ENCODE data around the gene NEGR1. TPM values are rescaled to one million over a fixed set of nuclear protein-coding genes. Genes with fewer than 3 reads are reported as not detected.

NEGR1 gene
- total and polyA plus RNA-seq, 4 donors, result 0.86 to 7.3 (median 2.5) TPM

GRCh38 chr1:71948561-71948960 lies 333.8 kb downstream of the NEGR1 start:
- no peaks in the 10 kb centered on the region for H3K27me3 ChIP-seq (ENCODE audit: control insufficient read depth in 3 of 3, insufficient read depth in 3 of 3, low read length in 2 of 3)
- no peak for TF ChIP-seq CTCF (IDR thresholded peaks at IDR 0.05; ENCODE audit: control extremely low read depth, extremely low read depth)
- H3K9ac ChIP-seq (ENCODE audit: insufficient read depth in 1 of 2, low read length in 2 of 2), result no peak overlapping the region
- ATAC-seq (ENCODE audit: insufficient read depth, low FRiP score), result no peak
- no peak overlapping the region for H3K4me3 ChIP-seq
- no peak for DNase-seq
- no peaks in the 10 kb centered on the region for H3K4me1 ChIP-seq (ENCODE audit: control insufficient read depth in 5 of 5, insufficient read depth in 5 of 5, low read length in 5 of 5)
- no peaks in the 10 kb centered on the region for H3K36me3 ChIP-seq (ENCODE audit: control insufficient read depth in 4 of 4, insufficient read depth in 4 of 4, low read length in 4 of 4)
- no peak overlapping the region for H3K27ac ChIP-seq (ENCODE audit: low read depth in 1 of 2, low read length in 1 of 2)
- 92 to 94% methylated on average over 5 of the region's 5 CpGs for WGBS, 2 donors
- no peaks in the 10 kb centered on the region for H3K9me3 ChIP-seq (ENCODE audit: control insufficient read depth in 4 of 4, insufficient read depth in 3 of 4, low read length in 3 of 4)

- Histone ChIP-seq H3K4me1 (ENCODE audit: control insufficient read depth in 5 of 5, insufficient read depth in 5 of 5, low read length in 5 of 5) (no peaks in the 10 kb centered on the region), H3K9ac (ENCODE audit: insufficient read depth in 1 of 2, low read length in 2 of 2) (no peak overlapping the region), H3K9me3 (ENCODE audit: control insufficient read depth in 4 of 4, insufficient read depth in 3 of 4, low read length in 3 of 4) (no peaks in the 10 kb centered on the region), H3K4me3 (no peak overlapping the region), H3K27me3 (ENCODE audit: control insufficient read depth in 3 of 3, insufficient read depth in 3 of 3, low read length in 2 of 3) (no peaks in the 10 kb centered on the region), H3K36me3 (ENCODE audit: control insufficient read depth in 4 of 4, insufficient read depth in 4 of 4, low read length in 4 of 4) (no peaks in the 10 kb centered on the region), H3K27ac (ENCODE audit: low read depth in 1 of 2, low read length in 1 of 2) (no peak overlapping the region)
- no peak for TF ChIP-seq CTCF (IDR thresholded peaks at IDR 0.05; ENCODE audit: control extremely low read depth, extremely low read depth)
- ATAC-seq (ENCODE audit: insufficient read depth, low FRiP score) (no peak), DNase-seq (no peak)
- WGBS, 2 donors, result 41 to 49% methylated on average over 1 of the region's 1 CpG
These were observed 338.3 kb downstream of the NEGR1 start for GRCh38 chr1:71944006-71944405.

GRCh38 chr1:71940261-71940660 lies 342.1 kb downstream of the NEGR1 start:
- DNase-seq, result no peak
- Histone ChIP-seq H3K9me3 (ENCODE audit: control insufficient read depth in 4 of 4, insufficient read depth in 3 of 4, low read length in 3 of 4) (no peaks in the 10 kb centered on the region), H3K4me3 (no peak overlapping the region), H3K36me3 (ENCODE audit: control insufficient read depth in 4 of 4, insufficient read depth in 4 of 4, low read length in 4 of 4) (no peaks in the 10 kb centered on the region), H3K27ac (ENCODE audit: low read depth in 1 of 2, low read length in 1 of 2) (no peak overlapping the region), H3K27me3 (ENCODE audit: control insufficient read depth in 3 of 3, insufficient read depth in 3 of 3, low read length in 2 of 3) (no peaks in the 10 kb centered on the region), H3K4me1 (ENCODE audit: control insufficient read depth in 5 of 5, insufficient read depth in 5 of 5, low read length in 5 of 5) (no peaks in the 10 kb centered on the region), H3K9ac (ENCODE audit: insufficient read depth in 1 of 2, low read length in 2 of 2) (no peak overlapping the region)
- no peak for ATAC-seq (ENCODE audit: insufficient read depth, low FRiP score)
- no peak for TF ChIP-seq CTCF (IDR thresholded peaks at IDR 0.05; ENCODE audit: control extremely low read depth, extremely low read depth)
- WGBS, 2 donors, result 86 to 89% methylated on average over 2 of the region's 2 CpGs

DNA sequence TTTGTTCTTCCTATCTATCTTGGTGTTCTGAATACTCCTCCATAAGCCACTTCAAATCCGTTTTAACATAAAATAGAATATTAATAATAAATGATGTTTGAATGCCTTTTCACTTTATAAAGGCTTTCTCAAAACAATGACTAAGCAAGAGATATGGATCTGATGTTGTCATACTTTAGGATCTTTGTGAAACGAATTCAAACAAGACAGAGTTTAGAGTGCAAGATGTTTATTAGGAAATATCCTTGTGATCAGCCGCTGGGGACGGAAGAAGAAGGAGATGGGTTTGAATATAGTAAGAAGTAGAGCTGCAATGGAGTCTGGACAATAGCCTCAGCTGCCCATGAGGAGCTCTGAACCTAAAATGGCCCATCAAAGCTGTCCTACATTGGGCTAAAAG lies 351.8 kb downstream of the NEGR1 start:
- no peaks in the 10 kb centered on the region for H3K36me3 ChIP-seq (ENCODE audit: control insufficient read depth in 4 of 4, insufficient read depth in 4 of 4, low read length in 4 of 4)
- ATAC-seq (ENCODE audit: insufficient read depth, low FRiP score), result no peak
- no peak overlapping the region for H3K9ac ChIP-seq (ENCODE audit: insufficient read depth in 1 of 2, low read length in 2 of 2)
- WGBS, 2 donors, result 49 to 71% methylated on average over 4 of the region's 4 CpGs
- no peaks in the 10 kb centered on the region for H3K9me3 ChIP-seq (ENCODE audit: control insufficient read depth in 4 of 4, insufficient read depth in 3 of 4, low read length in 3 of 4)
- DNase-seq, result no peak
- H3K27me3 ChIP-seq (ENCODE audit: control insufficient read depth in 3 of 3, insufficient read depth in 3 of 3, low read length in 2 of 3), result no peaks in the 10 kb centered on the region
- H3K4me1 ChIP-seq (ENCODE audit: control insufficient read depth in 5 of 5, insufficient read depth in 5 of 5, low read length in 5 of 5), result no peaks in the 10 kb centered on the region
- no peak overlapping the region for H3K4me3 ChIP-seq
- TF ChIP-seq CTCF (IDR thresholded peaks at IDR 0.05; ENCODE audit: control extremely low read depth, extremely low read depth), result no peak
- H3K27ac ChIP-seq (ENCODE audit: low read depth in 1 of 2, low read length in 1 of 2), result no peak overlapping the region

Measured in lung (tissue), 12 donors.